Common myeloid progenitor, CD34-positive (primary cell): ENCODE measurements around the gene RRAS2. TPM values are rescaled to one million over a fixed set of nuclear protein-coding genes. Genes with fewer than 3 reads are reported as not detected.
A peak's percentile ranks its signal among the peaks of the same experiment; 100 is the strongest.
"Not testable (repeated sequence)": the region's sequence is repeated elsewhere in the genome, so short reads cannot be mapped to it uniquely, and the experiment has no call there.

ENCODE experiments used
- CTCF ChIA-PET: fragments of 350-600 bp; sonication (Branson Sonifier 250); formaldehyde crosslinking; loops from one replicate; lab custom pipeline; 2021; ENCODE audit warnings: antibody characterized with exemption; lab: Charles Lee
- POLR2A ChIA-PET: fragments of 350-600 bp; sonication (Branson Sonifier 250); formaldehyde crosslinking; loops from one replicate; lab custom pipeline; 2021; ENCODE audit warnings: antibody characterized with exemption; lab: Charles Lee
- DNase-seq, 3 donors: peaks; one replicate each; pipeline versions ENCODE4 v3.0.0 to v3.0.0-alpha.2; 2013
- H3K27ac ChIP-seq, 2 experiments: 1 replicate in 1 of 2; 2 replicates in 1 of 2; pipeline ENCODE4 v1.7.0; 2013; ENCODE audit warnings: inconsistent platforms in 2 of 2, low read length in 2 of 2, mild to moderate bottlenecking in 2 of 2, low read depth in 1 of 2, moderate library complexity in 1 of 2; ENCODE audit not compliant: severe bottlenecking in 2 of 2, insufficient read depth in 1 of 2, poor library complexity in 1 of 2
- H3K27me3 ChIP-seq, 5 experiments: replicated peaks in 2 of 5; 1 replicate in 3 of 5; 2 replicates in 2 of 5; pipeline versions ENCODE4 v1.6.1 to v1.7.0; 2013; ENCODE audit warnings: low read length in 4 of 5, mild to moderate bottlenecking in 2 of 5, moderate library complexity in 2 of 5, inconsistent platforms in 1 of 5; ENCODE audit not compliant: insufficient read depth in 5 of 5, control insufficient read depth in 4 of 5
- H3K36me3 ChIP-seq, 4 experiments: 1 replicate in 2 of 4; 2 replicates in 2 of 4; pipeline versions ENCODE4 v1.6.1 to v1.7.0; 2013; ENCODE audit warnings: low read length in 3 of 4, control low read depth in 1 of 4, mild to moderate bottlenecking in 1 of 4; ENCODE audit not compliant: control insufficient read depth in 4 of 4, insufficient read depth in 4 of 4
- H3K4me1 ChIP-seq, 4 experiments: 1 replicate in 3 of 4; 2 replicates in 1 of 4; pipeline versions ENCODE4 v1.6.1 to v1.7.1; 2013; ENCODE audit warnings: low read length in 3 of 4, mild to moderate bottlenecking in 3 of 4, control low read depth in 1 of 4, inconsistent platforms in 1 of 4, moderate library complexity in 1 of 4; ENCODE audit not compliant: control insufficient read depth in 4 of 4, insufficient read depth in 4 of 4; ENCODE audit errors: control extremely low read depth in 1 of 4
- H3K4me3 ChIP-seq, 7 experiments: 1 replicate in 4 of 7; 2 replicates in 3 of 7; pipeline versions ENCODE4 v1.5.1 to v1.7.0; 2013; ENCODE audit warnings: mild to moderate bottlenecking in 7 of 7, low read length in 6 of 7, moderate library complexity in 6 of 7, inconsistent platforms in 2 of 7, low read depth in 2 of 7, control low read depth in 1 of 7; ENCODE audit not compliant: insufficient read depth in 4 of 7, control insufficient read depth in 1 of 7; ENCODE audit errors: extremely low read depth in 1 of 7
- H3K9me3 ChIP-seq, 5 experiments: 1 replicate in 4 of 5; 2 replicates in 1 of 5; pipeline versions ENCODE4 v1.6.1 to v1.7.1; 2013; ENCODE audit warnings: low read length in 4 of 5, mild to moderate bottlenecking in 2 of 5, inconsistent platforms in 1 of 5, low read depth in 1 of 5, moderate library complexity in 1 of 5; ENCODE audit not compliant: control insufficient read depth in 4 of 5, insufficient read depth in 2 of 5; ENCODE audit errors: control extremely low read depth in 1 of 5
- WGBS: methylation state at CpG from one replicate; pipeline ENCODE4 v1.1.5; 2013; ENCODE audit not compliant: insufficient coverage; 5-methylcytosine and 5-hydroxymethylcytosine counted together
- polyA plus RNA-seq: library from polyadenylated mRNA; unstranded; fragments of 120-200 nt; gene quantifications from one replicate; pipeline ENCODE4 v1.2.1, GENCODE V29; 2013

The RRAS2 gene
- polyA plus RNA-seq: 2.8 TPM

- POLR2A ChIA-PET: no interaction called here
- Histone ChIP-seq H3K27me3 (peaks cover 0 to 50% (median 28%) of the 10 kb centered on the region in 5 experiments), H3K27ac (peak within 1 kb of the TSS in 1 of 2 experiments; percentile 58), H3K36me3 (no peaks in the 10 kb centered on the region), H3K4me3 (peak within 1 kb of the TSS; percentile 52 to 78 (median 73)), H3K4me1 (peaks cover 0 to 12% (median 10%) of the 10 kb centered on the region in 4 experiments), H3K9me3 (no peaks in the 10 kb centered on the region)
- DNase-seq: peak; percentile 69 to 84 (median 76)
- under 1% methylated on average over 66 of the region's 78 CpGs for WGBS
- CTCF ChIA-PET: interaction anchor here (1.8 kb wide), 1 partner anchor 96 kb away, joined by 10 read pairs; no protein-coding TSS in a partner anchor
These were observed at the start of gene RRAS2 for GRCh38 chr11:14358729-14359439. Gene RRAS2 (minus strand): TSS chr11:14359183. CDS start chr11:14358870, 313 bp downstream.

GRCh38 chr11:14408612-14409011, 49.6 kb upstream of the RRAS2 start:
- peaks cover 0 to 4% (median 0%) of the 10 kb centered on the region in 5 experiments for H3K27me3 ChIP-seq
- no peaks in the 10 kb centered on the region for H3K9me3 ChIP-seq
- peaks cover 0 to 25% (median under 1%) of the 10 kb centered on the region in 4 experiments for H3K4me1 ChIP-seq
- DNase-seq: no peak
- no peak overlapping the region for H3K4me3 ChIP-seq
- H3K27ac ChIP-seq: no peak overlapping the region
- no peaks in the 10 kb centered on the region for H3K36me3 ChIP-seq
- WGBS: no CpG with 5 or more reads among the region's 2 CpGs
- ChIA-PET POLR2A (no interaction called here), CTCF (interaction anchor here (1.0 kb wide), 1 partner anchor 9 kb away, joined by 3 read pairs; no protein-coding TSS in a partner anchor)

GRCh38 chr11:14406116-14406515, 47.1 kb upstream of the RRAS2 start:
- CTCF ChIA-PET: not testable (repeated sequence)
- no CpG with 5 or more reads among the region's 2 CpGs for WGBS

GRCh38 chr11:14403528-14403927, 44.5 kb upstream of the RRAS2 start:
- H3K4me3 ChIP-seq, DNase-seq, H3K27ac ChIP-seq, POLR2A ChIA-PET, H3K27me3 ChIP-seq, H3K4me1 ChIP-seq, H3K9me3 ChIP-seq, H3K36me3 ChIP-seq, CTCF ChIA-PET: not testable (repeated sequence)
- WGBS: 100% methylated on average over 2 of the region's 6 CpGs

More at GRCh38 chr11:14406116-14406515, 47.1 kb upstream of the RRAS2 start:
- POLR2A ChIA-PET, H3K4me3 ChIP-seq, H3K9me3 ChIP-seq, H3K27me3 ChIP-seq, DNase-seq, H3K36me3 ChIP-seq, H3K27ac ChIP-seq, H3K4me1 ChIP-seq: not testable (repeated sequence)

GRCh38 chr11:14399087-14399486, 40.1 kb upstream of the RRAS2 start:
- H3K27me3 ChIP-seq: peaks cover 0 to 10% (median 2%) of the 10 kb centered on the region in 5 experiments
- H3K36me3 ChIP-seq: no peaks in the 10 kb centered on the region
- ChIA-PET POLR2A (no interaction called here), CTCF (interaction anchor here (0.6 kb wide), 1 partner anchor 9 kb away, joined by 3 read pairs; no protein-coding TSS in a partner anchor)
- no peak for DNase-seq
- no peaks in the 10 kb centered on the region for H3K4me1 ChIP-seq
- H3K27ac ChIP-seq: no peak overlapping the region
- H3K4me3 ChIP-seq: no peak overlapping the region
- H3K9me3 ChIP-seq: no peaks in the 10 kb centered on the region
- WGBS: no CpG with 5 or more reads among the region's 1 CpG

GRCh38 chr11:14396273-14396672, 37.3 kb upstream of the RRAS2 start:
- CTCF ChIA-PET: interaction anchor here (0.9 to 1.7 kb wide), 3 partner anchors 13 to 91 kb away, joined by 3 to 5 read pairs (median 3); no protein-coding TSS in a partner anchor
- no peak for DNase-seq
- POLR2A ChIA-PET: no interaction called here
- Histone ChIP-seq H3K27me3 (peaks cover 0 to 10% (median 2%) of the 10 kb centered on the region in 5 experiments), H3K9me3 (no peaks in the 10 kb centered on the region), H3K36me3 (no peaks in the 10 kb centered on the region), H3K4me3 (no peak overlapping the region), H3K4me1 (no peaks in the 10 kb centered on the region), H3K27ac (no peak overlapping the region)

- ChIA-PET POLR2A (interaction anchor here (0.6 kb wide), 1 partner anchor 1311 kb away, joined by 3 read pairs; no protein-coding TSS in a partner anchor), CTCF (no interaction called here)
- H3K27me3 ChIP-seq: peaks cover 0 to 12% (median 2%) of the 10 kb centered on the region in 5 experiments
- no peaks in the 10 kb centered on the region for H3K36me3 ChIP-seq
- H3K4me1 ChIP-seq: no peaks in the 10 kb centered on the region
- DNase-seq: no peak
- 100% methylated on average over 1 of the region's 6 CpGs for WGBS
- H3K9me3 ChIP-seq: no peaks in the 10 kb centered on the region
- no peak overlapping the region for H3K4me3 ChIP-seq
- H3K27ac ChIP-seq: no peak overlapping the region
These were observed 34.9 kb upstream of the RRAS2 start for GRCh38 chr11:14393889-14394288.
